HT1080 (cell line): ENCODE measurements around the gene DSG4. TPM values are rescaled to one million over a fixed set of nuclear protein-coding genes. Genes with fewer than 3 reads are reported as not detected.
"Not testable (repeated sequence)": the region's sequence is repeated elsewhere in the genome, so short reads cannot be mapped to it uniquely, and the experiment has no call there.

Experiments used
- DNase-seq: peaks from one replicate; pipeline ENCODE4 v3.0.0-alpha.2; 2015; ENCODE audit warnings: low read depth
- polyA plus RNA-seq, 2 experiments: library from polyadenylated mRNA; depleted of rRNA; stranded (reverse); fragments of >200 nt; gene quantifications; 2 replicates each; pipeline ENCODE4 v1.2.3, GENCODE V29; 2015
- total RNA-seq: library from RNA; depleted of rRNA; stranded (reverse); fragments of >200 nt; shearing (Covaris generic); gene quantifications from 2 replicates; pipeline ENCODE4 v1.2.3, GENCODE V29; 2014; rRNA removed

The DSG4 gene, protein sequence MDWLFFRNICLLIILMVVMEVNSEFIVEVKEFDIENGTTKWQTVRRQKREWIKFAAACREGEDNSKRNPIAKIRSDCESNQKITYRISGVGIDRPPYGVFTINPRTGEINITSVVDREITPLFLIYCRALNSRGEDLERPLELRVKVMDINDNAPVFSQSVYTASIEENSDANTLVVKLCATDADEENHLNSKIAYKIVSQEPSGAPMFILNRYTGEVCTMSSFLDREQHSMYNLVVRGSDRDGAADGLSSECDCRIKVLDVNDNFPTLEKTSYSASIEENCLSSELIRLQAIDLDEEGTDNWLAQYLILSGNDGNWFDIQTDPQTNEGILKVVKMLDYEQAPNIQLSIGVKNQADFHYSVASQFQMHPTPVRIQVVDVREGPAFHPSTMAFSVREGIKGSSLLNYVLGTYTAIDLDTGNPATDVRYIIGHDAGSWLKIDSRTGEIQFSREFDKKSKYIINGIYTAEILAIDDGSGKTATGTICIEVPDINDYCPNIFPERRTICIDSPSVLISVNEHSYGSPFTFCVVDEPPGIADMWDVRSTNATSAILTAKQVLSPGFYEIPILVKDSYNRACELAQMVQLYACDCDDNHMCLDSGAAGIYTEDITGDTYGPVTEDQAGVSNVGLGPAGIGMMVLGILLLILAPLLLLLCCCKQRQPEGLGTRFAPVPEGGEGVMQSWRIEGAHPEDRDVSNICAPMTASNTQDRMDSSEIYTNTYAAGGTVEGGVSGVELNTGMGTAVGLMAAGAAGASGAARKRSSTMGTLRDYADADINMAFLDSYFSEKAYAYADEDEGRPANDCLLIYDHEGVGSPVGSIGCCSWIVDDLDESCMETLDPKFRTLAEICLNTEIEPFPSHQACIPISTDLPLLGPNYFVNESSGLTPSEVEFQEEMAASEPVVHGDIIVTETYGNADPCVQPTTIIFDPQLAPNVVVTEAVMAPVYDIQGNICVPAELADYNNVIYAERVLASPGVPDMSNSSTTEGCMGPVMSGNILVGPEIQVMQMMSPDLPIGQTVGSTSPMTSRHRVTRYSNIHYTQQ
- not detected in 2 replicates for total RNA-seq
- polyA plus RNA-seq (2015; cell fraction: cytosol; rRNA removed): not detected in 2 replicates
- polyA plus RNA-seq (2015; cell fraction: nucleus; rRNA removed): not detected in 2 replicates

- DNase-seq: no peak
Measured at GRCh38 chr18:31376477-31376876, at the start of gene DSG4. TSS of gene DSG4 (plus strand) at chr18:31376777. CDS start at chr18:31376912, 135 bp downstream.

DNA sequence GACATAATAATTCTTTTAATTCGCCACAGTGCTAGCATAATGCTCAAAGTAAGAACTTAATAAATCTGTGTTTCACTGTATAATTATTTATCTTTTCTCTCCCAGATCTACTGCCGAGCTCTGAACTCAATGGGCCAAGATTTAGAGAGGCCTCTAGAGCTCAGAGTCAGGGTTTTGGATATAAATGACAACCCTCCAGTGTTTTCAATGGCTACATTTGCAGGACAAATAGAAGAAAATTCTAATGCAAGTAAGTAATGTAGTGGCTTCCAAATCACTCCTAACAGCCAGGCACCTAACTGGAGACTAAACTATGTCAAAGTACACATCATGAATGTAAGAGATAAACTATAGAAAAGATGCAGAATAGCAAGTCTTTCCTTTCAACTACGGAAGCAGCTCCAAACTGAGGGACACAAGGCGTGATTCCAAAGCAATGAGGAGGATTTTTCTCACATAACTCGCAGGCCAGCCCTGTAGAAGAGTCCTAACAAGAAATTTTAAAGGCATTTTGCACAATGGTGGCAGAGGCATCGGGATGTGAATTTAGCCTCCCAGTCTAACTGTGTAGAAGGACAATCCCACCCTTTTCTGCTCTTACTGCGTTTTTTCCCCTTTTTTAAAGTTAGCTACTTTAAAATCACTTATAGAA, 46.7 kb upstream of the DSG4 start:
- DNase-seq: no peak

DNA sequence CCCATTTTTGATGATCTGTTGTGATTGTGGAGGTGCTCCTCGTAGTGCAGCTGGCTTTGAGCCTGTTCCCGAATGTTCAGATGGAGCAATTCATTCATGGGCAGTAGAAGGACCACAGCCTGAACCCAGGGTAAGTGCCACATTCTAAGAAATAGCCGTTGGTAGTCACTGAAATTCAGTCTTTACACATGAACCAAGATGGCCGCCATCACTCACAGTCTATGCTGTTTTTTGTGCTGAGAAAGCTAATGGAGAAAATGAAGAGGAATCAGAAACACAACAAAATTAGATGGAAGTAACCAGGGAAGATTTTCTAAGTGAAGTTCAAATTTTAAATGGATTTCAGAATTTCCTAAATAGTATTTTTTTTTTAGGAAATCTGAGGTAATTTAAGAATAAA, 33.1 kb upstream of the DSG4 start:
- no peak for DNase-seq

- DNase-seq: not testable (repeated sequence)
Measured at GRCh38 chr18:31353336-31353735, 23.2 kb upstream of the DSG4 start.

DNA sequence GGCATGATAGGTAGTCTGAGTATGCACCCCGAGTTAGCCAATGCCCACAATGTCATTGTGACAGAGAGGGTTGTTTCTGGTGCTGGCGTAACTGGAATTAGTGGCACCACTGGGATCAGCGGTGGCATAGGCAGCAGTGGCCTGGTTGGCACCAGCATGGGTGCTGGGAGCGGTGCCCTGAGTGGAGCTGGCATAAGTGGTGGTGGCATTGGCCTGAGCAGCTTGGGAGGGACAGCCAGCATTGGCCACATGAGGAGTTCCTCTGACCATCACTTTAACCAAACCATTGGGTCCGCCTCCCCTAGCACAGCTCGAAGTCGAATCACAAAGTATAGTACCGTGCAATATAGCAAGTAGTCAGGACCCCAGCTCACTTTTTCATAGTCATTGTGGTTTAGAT, 21.6 kb upstream of the DSG4 start:
- DNase-seq: no peak

DNA sequence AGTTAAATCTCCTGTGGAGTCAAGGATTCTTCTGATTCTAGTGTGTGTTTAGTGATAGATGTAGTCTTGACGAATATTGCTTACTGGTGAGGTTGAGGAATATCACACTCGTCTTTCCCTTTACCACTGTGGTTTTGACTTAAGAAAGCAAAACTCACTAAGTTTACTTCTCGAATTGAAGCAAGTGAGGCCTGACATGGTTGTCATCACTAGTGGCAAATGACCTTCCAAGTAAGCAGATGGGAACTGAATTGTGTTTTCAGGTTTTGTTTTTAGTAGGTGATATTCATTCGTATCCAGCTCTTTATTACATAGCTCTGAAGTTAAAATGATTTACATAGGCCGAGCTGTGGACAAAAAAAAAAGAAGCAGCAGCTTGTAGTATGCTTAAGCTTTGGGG, 20.6 kb upstream of the DSG4 start:
- no peak for DNase-seq

DNA sequence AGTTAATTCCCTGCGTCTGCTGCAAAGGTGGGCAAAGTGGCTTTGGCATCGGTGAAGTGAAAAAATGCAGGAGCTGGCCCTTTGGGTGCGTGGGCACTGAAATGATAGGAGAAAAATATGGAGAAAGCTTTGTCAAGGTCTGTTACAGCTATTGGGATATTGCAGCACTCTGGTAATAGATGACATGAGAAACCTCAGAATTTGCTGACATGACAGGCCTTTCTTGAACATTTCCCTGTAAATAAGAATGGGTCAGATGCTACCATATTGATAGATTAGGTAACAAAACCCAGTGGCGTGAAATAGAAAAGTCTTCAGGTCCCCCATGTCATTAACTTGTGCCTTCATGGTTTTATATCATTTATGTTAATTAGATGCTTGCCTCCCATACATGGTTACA, 12.4 kb upstream of the DSG4 start:
- DNase-seq: no peak

DNA sequence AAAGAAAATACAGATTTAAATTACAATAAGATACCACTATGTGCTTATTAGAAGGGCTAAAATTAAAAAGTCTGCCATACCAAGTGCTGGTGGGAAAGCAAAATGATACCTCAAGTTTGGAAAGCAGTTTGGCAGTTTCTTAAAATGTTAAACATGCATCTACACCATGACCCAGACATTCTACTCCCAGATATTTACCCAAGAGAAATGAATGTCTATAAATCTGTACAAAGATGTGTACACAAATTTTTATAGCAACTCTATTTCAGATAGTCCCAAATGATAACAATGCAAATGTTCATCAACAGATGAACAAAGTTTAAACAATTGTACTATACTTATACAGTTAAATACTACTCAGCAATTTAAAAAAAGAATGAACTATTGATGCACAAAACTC, 7.1 kb upstream of the DSG4 start:
- DNase-seq: no peak

DNA sequence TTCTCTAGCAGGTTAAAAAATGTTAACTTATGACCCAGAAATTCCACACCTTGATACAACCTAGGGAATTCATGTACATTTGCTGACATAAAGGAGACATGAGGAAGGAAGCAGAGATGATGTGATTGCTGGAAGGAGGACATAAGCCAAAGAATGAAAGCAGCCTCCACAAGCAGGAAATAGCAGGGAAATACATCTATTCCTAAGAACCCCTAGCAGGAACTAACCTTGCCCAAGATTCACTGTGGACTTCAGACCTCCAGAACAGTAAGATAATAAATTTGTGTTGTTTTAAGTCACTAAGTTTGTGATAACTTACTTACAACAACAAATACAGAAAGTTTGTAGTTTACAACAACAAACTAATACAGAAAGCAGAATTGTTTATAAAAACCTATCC, 4.6 kb upstream of the DSG4 start:
- no peak for DNase-seq

GRCh38 chr18:31373641-31374040, 2.9 kb upstream of the DSG4 start:
- no peak for DNase-seq

- no peak for DNase-seq
Measured at GRCh38 chr18:31380912-31381311, 4.3 kb downstream of the DSG4 start.

DNA sequence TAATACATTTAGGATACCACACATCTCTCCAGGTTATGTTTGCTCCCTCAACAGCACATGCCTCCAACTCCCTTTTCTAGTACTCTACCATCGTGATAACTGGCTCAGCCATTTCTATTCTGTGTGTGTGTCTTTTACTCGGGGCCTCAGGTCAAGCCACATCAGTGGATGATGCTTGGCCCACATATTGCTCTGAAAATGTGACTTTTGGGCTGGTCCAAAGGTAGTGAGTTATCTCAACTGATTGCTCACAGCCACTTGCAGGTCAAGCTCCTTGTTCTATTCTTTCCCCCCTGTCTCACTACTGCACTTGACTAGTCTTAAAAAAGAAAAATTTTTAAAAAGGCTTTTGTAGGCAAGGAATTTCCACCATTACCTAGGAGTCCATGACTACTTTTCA, 5.5 kb downstream of the DSG4 start:
- no peak for DNase-seq

DNA sequence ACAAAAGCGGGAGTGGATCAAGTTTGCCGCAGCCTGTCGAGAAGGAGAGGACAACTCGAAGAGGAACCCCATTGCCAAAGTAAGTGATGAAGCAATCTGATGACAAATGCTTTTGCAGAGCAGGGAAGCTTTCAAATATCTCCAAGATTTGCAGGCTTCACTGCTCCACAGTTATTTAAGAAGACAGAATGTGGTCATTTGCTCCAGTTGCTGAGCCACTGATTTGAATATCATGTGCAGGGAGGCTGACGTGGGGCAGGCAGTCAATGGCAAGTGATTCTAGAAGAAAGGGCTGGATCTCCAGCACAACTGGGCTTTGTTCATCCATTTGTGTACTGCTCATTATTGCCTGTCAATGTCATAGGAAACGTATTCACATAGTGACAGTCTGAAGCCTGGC, 10.2 kb downstream of the DSG4 start:
- DNase-seq: no peak

DNA sequence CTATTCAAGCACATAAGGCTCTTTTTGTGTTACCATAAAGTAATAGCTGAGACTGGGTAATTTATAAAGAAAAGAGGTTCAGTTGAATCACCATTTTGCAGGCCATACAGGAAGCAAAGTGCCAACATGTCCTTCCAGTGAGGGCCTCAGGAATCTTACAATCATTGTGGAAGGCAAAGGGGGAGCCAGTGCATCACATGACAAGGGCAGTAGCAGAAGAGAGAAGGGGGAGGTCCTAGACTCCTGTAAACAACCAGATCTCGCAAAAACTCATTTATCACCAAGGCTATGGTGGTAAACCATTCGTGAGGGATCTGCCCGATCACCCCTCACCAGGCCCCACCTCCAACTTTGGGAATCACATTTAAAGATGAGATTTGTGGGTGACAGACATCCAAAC, 16.7 kb downstream of the DSG4 start:
- DNase-seq: no peak

- no peak for DNase-seq
Measured at GRCh38 chr18:31396796-31397612, 20.4 kb downstream of the DSG4 start.

DNA sequence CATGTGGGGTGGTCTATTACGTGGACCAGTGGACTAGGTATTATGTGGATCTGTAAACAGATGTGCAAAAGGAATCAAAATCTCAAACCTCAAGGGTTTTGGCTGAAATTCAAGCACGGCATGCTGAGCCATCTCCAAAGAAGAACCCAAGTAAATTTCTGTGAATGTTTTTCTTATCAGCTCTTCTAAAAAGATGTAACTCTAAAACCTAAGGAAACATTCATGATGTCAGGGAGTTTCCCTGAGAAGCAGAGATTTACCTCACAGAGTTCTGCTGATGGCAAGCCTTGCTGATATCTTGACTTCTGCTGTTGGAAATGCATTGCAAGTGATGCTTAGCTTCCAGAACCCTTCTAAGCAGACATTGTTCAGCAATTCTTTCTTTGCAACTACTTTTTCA, 21.6 kb downstream of the DSG4 start:
- DNase-seq: no peak

- peak; percentile 80 for DNase-seq
Measured at GRCh38 chr18:31399306-31400032, 22.9 kb downstream of the DSG4 start.

DNA sequence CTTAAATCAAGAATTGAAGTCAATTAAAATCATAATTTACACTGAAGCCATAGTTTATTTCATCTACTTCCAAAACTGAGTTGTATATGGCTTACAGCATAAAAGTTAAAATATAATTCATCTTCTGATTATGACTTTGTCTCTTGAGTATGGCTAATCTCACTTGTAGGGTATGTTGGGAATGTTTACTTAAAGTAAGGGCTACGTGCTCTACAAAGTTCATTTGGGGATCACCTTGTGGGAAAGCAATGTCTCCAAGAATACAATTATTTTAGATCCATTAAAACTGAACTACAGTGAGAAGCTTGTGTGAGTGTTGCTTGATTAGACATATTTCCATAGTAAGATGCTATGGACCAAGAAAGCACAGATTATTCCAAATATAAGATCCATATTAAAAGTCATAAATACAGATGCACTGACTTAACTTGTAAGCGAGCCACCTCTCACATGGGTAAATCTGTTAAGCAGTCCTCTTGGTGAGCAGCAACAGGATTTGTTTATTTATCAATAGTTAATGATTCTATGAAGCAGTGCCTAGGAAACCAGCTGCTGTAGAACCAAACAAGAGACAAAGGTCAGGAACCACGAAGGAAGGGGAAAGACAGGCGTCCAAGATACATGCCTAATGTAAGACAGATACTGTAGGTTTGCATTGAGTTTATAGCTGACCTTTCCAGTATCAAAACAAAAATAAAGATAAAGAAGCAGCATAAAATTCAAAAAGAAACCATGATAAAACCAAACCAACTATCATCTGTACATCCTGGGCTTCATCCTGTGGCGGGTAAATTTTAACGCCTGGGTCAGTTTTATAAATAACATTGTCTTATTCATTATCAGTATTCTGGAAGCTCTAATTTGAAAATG, 24.8 kb downstream of the DSG4 start:
- DNase-seq: no peak

GRCh38 chr18:31402026-31402373, 25.4 kb downstream of the DSG4 start:
- no peak for DNase-seq
